Stomach (tissue), 9 donors: ENCODE results near the gene NLGN1. TPM values are rescaled to one million over a fixed set of nuclear protein-coding genes. Genes with fewer than 3 reads are reported as not detected.

Experiments used
- DNase-seq, 2 donors: peaks; one replicate each; pipeline versions ENCODE4 v3.0.0 to v3.0.0-alpha.2; 2013 to 2019
- H3K27ac ChIP-seq, 5 donors: fragments of 200-600 bp in 4 of 5; sonication (generic) in 4 of 5; one replicate each; pipeline ENCODE4 v1.5.1; 2013 to 2019; ENCODE audit warnings: mild to moderate bottlenecking in 1 of 5, moderate library complexity in 1 of 5
- H3K27me3 ChIP-seq, 3 donors: fragments of 200-600 bp; sonication (generic); one replicate each; pipeline ENCODE4 v1.5.1; 2017 to 2019; ENCODE audit warnings: mixed run types in 1 of 3
- H3K36me3 ChIP-seq, 4 donors: fragments of 200-600 bp; sonication (generic); 1 replicate in 3 of 4; 2 replicates in 1 of 4; pipeline ENCODE4 v1.5.1; 2016 to 2019
- H3K4me1 ChIP-seq, 4 donors: fragments of 200-600 bp; sonication (generic); one replicate each; pipeline ENCODE4 v1.5.1; 2016 to 2019
- H3K4me3 ChIP-seq, 4 donors: fragments of 200-600 bp; sonication (generic) in 3 of 4; one replicate each; pipeline ENCODE4 v1.5.1; 2016 to 2019; ENCODE audit warnings: mild to moderate bottlenecking in 1 of 4
- H3K9me3 ChIP-seq, 4 donors: fragments of 200-600 bp; sonication (generic); one replicate each; pipeline ENCODE4 v1.5.1; 2016 to 2019
- CTCF ChIP-seq, 7 experiments: fragments of 450-650 bp in 4 of 7; fragments of 200-600 bp in 3 of 7; sonication (generic) in 3 of 7; IDR thresholded peaks; one replicate each; pipeline ENCODE4 v1.5.1; 2016 to 2019; ENCODE audit warnings: antibody characterized with exemption in 7 of 7, control low read depth in 2 of 7, mild to moderate bottlenecking in 1 of 7
- EP300 ChIP-seq: sonication (generic); formaldehyde crosslinking; IDR thresholded peaks from one replicate; pipeline ENCODE4 v1.6.1; 2017; ENCODE audit warnings: antibody characterized with exemption
- POLR2A ChIP-seq, 4 donors: fragments of 450-650 bp; IDR thresholded peaks; one replicate each; pipeline ENCODE4 v1.6.1; 2016; ENCODE audit warnings: antibody characterized with exemption in 4 of 4, control low read depth in 2 of 4, mild to moderate bottlenecking in 1 of 4, moderate library complexity in 1 of 4
- POLR2AphosphoS5 ChIP-seq, 3 donors: sonication (generic); formaldehyde crosslinking; IDR thresholded peaks; one replicate each; pipeline ENCODE4 v1.6.1; 2016; ENCODE audit warnings: antibody characterized with exemption in 3 of 3
- WGBS, 5 donors: extraction: QIAGEN DNeasy Blood & Tissue Kit in 3 of 5; methylation state at CpG; one replicate each; pipeline versions ENCODE4 v1.1.5 to v1.1.7; 2013 to 2018; 5-methylcytosine and 5-hydroxymethylcytosine counted together
- intact Hi-C: fragments of 100-400 bp; cut with DNase I; formaldehyde crosslinking; loops from one replicate; pipeline ENCODE4 v1.15.1; 2023; ENCODE audit warnings: low total_unique reads
- polyA plus RNA-seq, 3 donors: library from polyadenylated mRNA; stranded (reverse); fragments of 200-250 nt; gene quantifications; one replicate each; pipeline ENCODE4 v1.2.3, GENCODE V29; 2013
- total RNA-seq, 5 donors: library from RNA; depleted of rRNA; stranded (reverse); fragments of >200 nt; gene quantifications; one replicate each; pipeline versions ENCODE4 v1.1.0 to v1.2.3, GENCODE V29; 2014 to 2016
- donor health status: healthy with polysubstance abuse.
- donor health status: Bipolar disorder and iron deficiency.
- donor health status: healthy.

NLGN1 gene
- total and polyA plus RNA-seq, 8 donors = 0.15 to 45.2 (median 4.8) TPM; not detected in 1

- intact Hi-C loops = no loop called here
- Histone ChIP-seq H3K4me3 (no peak overlapping the region), H3K36me3 (peaks cover 0 to 5% (median 0%) of the 10 kb centered on the region in 4 donors), H3K4me1 (no peaks in the 10 kb centered on the region), H3K27ac (no peak overlapping the region), H3K27me3 (no peaks in the 10 kb centered on the region), H3K9me3 (no peaks in the 10 kb centered on the region)
- no peak for TF ChIP-seq CTCF (IDR thresholded peaks at IDR 0.05)
- no peak for TF ChIP-seq POLR2AphosphoS5 (IDR thresholded peaks at IDR 0.05)
- TF ChIP-seq EP300 = no peak
- no peak for TF ChIP-seq POLR2A (IDR thresholded peaks at IDR 0.05)
- no peak for DNase-seq
- 86 to 91% (median 91%) methylated on average over 3 of the region's 3 CpGs for WGBS, 5 donors
These were observed 882.6 kb downstream of the NLGN1 start for GRCh38 chr3:174280186-174280585.

GRCh38 chr3:174285242-174285864, 887.8 kb downstream of the NLGN1 start:
- H3K4me3 ChIP-seq = no peak overlapping the region
- H3K9me3 ChIP-seq = no peaks in the 10 kb centered on the region
- peak in 1 of 2 donors; percentile 7 for DNase-seq
- H3K27me3 ChIP-seq = no peaks in the 10 kb centered on the region
- TF ChIP-seq EP300 (no peak), CTCF (IDR thresholded peaks at IDR 0.05) (no peak), POLR2A (IDR thresholded peaks at IDR 0.05) (no peak), POLR2AphosphoS5 (IDR thresholded peaks at IDR 0.05) (no peak)
- no peaks in the 10 kb centered on the region for H3K4me1 ChIP-seq
- peaks cover 0 to 5% (median 0%) of the 10 kb centered on the region in 4 donors for H3K36me3 ChIP-seq
- 33 to 45% (median 38%) methylated on average over 3 of the region's 3 CpGs for WGBS, 5 donors
- intact Hi-C loops = no loop called here
- no peak overlapping the region for H3K27ac ChIP-seq

GRCh38 chr3:174287705-174288104, 890.2 kb downstream of the NLGN1 start:
- Histone ChIP-seq H3K27me3 (no peaks in the 10 kb centered on the region), H3K36me3 (no peaks in the 10 kb centered on the region), H3K27ac (no peak overlapping the region), H3K4me1 (no peaks in the 10 kb centered on the region), H3K4me3 (no peak overlapping the region), H3K9me3 (no peaks in the 10 kb centered on the region)
- 58 to 92% (median 81%) methylated on average over 1 of the region's 1 CpG for WGBS, 5 donors
- TF ChIP-seq EP300 (no peak), POLR2AphosphoS5 (IDR thresholded peaks at IDR 0.05) (no peak), POLR2A (IDR thresholded peaks at IDR 0.05) (no peak), CTCF (IDR thresholded peaks at IDR 0.05) (no peak)
- DNase-seq = no peak
- intact Hi-C loops = no loop called here

- Histone ChIP-seq H3K9me3 (no peaks in the 10 kb centered on the region), H3K36me3 (no peaks in the 10 kb centered on the region), H3K4me3 (no peak overlapping the region), H3K27me3 (no peaks in the 10 kb centered on the region), H3K27ac (no peak overlapping the region), H3K4me1 (peaks cover 0 to 5% (median 0%) of the 10 kb centered on the region in 4 donors)
- TF ChIP-seq POLR2A (IDR thresholded peaks at IDR 0.05) (no peak), EP300 (no peak), CTCF (IDR thresholded peaks at IDR 0.05) (no peak), POLR2AphosphoS5 (IDR thresholded peaks at IDR 0.05) (no peak)
- intact Hi-C loops = no loop called here
- no peak for DNase-seq
These were observed 897.1 kb downstream of the NLGN1 start for GRCh38 chr3:174294616-174295015.
